DND-41 (cell line): ENCODE measurements around the gene GPR146.

Experiments used
- CTCF ChIP-seq: IDR thresholded peaks from 2 replicates; pipeline ENCODE4 v1.5.1; 2012; ENCODE audit warnings: borderline replicate concordance, low read length, moderate library complexity, mild to moderate bottlenecking; ENCODE audit not compliant: poor library complexity, severe bottlenecking; ENCODE audit errors: extremely low read depth
- EZH2 ChIP-seq: IDR thresholded peaks from 3 replicates; pipeline ENCODE4 v1.6.1; 2012; ENCODE audit warnings: borderline replicate concordance, low read depth, mild to moderate bottlenecking, moderate library complexity, low read length, inconsistent platforms; ENCODE audit not compliant: severe bottlenecking

GRCh38 chr7:1099154-1099542 is 54.8 kb downstream of the GPR146 start:
- no peak for TF ChIP-seq CTCF
- TF ChIP-seq EZH2: no peak
